NCI-H146 (cell line): ENCODE data around the gene ZMIZ1.
A peak's percentile ranks its signal among the peaks of the same experiment; 100 is the strongest.

Experiments used
- DNase-seq: peaks from one replicate; lab custom pipeline; 2025; lab: John Stamatoyannopoulos, UW

Gene ZMIZ1

DNA sequence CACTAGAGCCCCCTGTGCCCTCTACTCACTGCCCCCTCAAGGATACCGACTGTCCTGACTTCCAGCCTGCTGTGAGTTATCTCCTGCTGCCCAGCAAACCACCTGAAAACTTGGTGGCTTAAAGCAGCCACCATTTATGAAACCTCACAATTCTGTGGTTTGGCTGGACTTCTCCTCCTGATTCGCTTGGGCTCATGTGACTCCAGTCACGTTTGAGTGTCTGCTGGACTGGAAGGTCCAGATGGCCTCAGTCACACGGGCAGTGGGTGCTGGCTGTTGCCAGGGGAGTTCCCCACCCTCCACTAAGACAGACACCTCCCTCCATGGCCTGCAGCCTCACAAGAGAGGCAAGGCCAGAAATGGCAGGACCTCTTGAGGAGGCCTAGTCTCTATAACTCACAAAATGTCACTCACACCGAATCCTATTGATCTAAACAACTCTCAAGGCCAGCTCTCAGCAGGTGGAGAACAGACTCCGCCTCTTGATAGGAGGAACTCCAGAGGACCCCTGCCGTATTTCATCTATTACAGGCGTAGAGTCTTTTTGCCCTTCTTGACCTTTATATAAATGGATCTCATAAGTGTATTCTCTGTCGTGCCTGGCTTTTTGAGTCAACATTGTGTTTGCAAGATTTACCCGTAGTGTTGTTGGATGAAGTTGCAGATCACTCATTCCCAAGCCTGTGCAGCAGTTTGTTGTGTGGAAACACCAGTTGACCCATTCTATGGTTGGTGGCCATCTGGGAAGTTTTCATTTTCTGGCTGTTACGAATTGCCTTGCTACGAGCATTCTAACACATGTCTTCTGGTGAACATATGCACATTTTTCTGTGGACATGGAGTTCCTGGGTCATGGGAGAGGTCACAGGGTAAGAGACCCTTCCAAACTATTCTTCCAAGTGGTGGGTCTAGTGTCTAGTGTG lies 48.3 kb downstream of the ZMIZ1 start:
- peak; percentile 75 for DNase-seq

DNA sequence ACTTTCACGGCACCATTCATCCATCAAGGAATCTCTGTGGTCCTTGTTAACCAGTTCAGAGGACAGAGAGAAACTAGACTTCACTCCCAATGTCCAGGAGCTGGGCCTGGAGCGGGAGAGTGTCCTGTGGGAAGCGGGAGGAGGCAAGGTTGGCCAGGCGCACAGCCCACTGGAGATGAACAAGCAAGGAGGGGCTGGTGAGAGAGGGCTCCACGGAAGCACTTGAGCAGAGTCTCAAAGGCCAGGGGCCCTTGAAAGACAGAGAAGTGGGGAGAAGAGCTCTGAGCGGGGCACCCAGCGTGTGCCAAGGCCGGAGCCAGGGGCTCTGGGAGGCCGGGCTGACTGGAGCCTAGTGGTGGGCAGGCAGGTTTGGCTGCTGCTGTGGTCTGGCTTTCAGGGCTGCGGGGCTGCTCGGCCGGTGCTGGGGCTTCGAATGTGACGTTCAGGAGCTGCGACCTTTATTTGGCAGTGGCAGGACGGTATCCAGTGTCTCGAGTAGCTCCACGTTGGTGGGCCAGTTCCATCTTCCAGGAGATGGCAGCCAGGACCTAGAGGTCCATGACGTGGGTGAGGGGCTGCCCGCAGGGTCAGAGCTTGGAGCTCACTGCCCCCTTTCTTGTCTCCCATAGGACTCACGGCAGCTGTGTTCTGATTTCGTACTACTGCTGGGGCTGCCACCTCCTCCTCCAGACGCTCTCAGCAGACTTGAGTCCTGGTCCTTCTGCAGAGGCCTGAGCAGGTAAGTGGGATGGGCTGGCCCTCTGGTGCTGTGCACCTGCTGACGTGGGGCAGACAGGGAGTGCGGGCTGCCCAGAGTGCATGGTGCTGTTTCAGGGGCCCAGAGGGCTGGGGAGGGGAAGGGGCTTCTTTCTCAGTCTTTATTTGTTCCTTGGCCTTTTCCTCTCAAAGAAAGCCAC lies 49.8 kb downstream of the ZMIZ1 start:
- no peak for DNase-seq

DNA sequence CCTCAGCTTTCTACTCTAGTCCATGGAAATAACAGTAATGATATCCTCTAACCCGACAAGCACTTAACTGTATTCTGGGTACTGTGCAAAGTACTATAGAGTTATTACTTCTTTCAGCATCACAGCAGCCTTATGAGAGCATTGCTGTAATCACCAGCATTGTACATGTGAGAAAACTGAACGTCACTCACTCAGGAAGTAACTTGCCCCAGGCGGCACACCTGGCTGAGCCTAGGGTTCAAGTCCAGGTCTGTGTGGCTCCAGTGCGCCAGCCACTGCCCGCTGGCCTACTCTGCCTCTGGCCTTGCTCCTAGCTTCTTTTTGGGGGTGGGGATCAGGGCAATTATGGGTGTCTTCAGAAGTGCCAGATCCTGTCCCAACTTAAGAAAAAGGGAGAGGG lies 50.5 kb downstream of the ZMIZ1 start:
- DNase-seq: no peak

DNA sequence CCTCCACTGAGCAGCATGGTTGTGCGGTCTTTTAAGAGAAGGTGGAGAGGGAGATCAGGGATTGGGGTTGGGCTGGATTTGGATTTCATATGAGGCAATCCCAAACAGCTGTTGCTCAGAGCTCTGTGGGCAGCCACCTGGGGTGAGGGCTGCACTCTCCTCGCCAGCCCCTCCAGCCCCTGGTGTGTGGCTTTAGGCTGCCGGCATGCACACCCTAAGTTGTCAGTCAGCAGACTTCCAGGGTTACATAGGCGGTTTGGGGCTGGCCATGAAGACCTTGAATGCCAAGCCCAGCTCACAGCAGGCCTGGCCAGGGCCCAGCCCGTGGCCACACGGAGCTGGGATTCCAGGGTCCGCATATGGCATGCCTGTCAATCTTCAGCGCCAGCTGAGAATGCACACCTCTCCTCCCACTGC lies 54.8 kb downstream of the ZMIZ1 start:
- no peak for DNase-seq

DNA sequence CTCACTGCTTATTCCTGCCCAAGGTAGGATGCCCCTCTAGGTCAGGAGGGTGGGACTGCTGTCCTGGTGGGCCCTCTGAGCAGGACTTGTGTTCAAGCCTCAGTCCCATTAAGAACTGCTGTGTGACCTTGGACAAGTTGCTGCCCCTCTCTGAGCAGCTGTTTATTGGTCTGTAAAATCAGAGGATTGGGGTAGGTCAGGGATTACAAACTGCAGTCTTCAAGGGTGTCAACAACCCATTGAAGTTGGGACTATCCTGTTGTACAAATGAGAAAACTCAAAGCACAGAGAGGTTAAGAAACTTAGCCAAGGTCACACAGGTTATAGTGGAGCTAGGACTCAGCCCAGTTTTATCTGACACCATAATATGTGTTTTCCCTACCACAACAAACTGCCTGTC lies 55.3 kb downstream of the ZMIZ1 start:
- no peak for DNase-seq

DNA sequence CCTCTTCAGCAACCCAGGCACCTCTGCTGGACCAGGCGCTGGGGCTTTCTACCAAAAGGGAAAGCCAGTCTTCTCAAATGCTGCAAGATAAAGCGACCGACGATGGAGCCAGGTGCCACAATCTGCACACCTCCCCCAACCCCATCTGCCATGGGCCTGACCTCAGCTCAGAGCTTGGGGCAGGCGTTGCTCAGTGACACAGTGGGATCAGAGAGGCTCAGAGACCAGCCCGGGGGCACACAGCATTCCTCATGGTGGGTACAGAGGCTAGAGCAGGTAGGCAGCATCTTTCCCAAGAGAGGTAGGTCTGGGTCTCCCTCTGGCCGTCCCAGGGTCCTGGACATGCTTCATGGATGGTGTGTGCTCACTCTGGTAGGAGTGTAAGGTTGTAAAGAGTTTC lies 56.3 kb downstream of the ZMIZ1 start:
- no peak for DNase-seq

DNA sequence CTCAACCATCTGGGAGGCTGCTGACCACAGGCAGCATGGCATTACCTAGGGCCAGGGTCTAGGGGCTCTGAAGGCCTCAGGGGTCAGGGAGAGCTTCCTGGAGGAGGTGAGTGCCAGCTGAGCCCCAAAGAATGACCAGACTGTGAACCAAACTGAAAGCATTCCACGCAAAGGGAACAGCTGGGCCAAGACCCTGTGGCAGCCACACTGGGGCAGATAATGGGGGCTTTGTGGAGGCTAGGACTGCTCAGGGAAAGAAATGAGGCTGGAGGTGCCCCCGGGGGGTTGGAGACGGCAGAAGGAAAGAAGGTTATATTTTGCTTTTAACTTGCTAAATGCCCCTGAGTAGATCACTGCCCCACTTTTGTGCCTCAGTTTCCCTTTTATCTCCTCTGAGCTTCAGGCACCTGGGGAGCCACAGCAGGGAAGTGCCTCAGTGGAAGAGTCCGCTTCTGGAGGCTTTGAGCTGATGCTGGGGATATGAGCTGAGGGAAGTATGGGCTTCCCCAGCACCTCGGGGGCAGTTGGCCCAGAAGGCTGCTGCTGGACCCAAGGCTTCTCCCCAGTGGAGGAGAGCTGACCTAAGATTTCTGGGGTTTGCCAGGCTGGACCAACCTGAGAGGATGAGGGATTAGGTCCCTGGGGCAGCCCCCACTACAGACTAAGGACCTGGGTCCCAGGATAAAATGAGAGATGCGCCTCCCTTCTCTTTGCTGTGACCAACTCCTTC lies 57.8 kb downstream of the ZMIZ1 start:
- no peak for DNase-seq

DNA sequence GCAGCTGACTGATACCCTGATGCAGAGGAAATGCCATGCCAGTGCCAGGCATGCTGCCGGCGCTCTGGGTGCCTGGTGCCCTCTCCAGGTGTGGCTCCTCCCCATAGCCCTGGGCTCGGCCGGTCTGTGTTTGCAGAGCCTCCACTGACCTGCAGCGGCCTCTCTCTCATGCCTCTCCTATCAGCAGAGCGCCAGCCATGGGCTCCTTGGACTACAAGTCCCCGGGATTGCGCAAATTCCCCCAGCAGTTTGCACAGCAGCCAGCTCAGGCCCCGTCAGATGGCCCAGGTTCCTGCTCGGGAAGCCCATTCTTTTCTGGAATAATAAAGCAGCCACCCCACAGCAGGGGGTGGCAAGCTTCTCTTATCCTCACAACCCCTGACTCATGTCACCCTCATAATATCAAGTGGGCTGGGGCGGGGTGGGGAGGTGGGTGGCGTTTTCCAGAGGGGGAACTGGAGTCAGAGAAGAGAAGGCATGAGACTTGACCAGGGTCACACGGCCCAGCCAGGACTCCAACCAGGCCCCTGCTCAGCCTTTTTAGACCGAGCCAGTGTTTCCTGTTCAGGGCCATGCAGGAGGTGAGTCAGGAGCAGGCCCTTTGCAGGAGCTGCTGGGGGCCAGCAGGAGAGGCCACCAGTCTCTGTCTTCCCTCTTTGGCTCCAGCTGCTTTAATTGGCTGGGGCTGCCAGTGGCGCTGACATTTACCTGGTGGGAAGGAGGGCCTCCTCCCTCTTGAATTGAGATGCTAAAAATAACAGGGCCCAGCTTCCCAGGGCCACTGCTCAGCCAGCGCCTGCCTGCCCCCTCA lies 58.6 kb downstream of the ZMIZ1 start:
- DNase-seq: peak; percentile 63

DNA sequence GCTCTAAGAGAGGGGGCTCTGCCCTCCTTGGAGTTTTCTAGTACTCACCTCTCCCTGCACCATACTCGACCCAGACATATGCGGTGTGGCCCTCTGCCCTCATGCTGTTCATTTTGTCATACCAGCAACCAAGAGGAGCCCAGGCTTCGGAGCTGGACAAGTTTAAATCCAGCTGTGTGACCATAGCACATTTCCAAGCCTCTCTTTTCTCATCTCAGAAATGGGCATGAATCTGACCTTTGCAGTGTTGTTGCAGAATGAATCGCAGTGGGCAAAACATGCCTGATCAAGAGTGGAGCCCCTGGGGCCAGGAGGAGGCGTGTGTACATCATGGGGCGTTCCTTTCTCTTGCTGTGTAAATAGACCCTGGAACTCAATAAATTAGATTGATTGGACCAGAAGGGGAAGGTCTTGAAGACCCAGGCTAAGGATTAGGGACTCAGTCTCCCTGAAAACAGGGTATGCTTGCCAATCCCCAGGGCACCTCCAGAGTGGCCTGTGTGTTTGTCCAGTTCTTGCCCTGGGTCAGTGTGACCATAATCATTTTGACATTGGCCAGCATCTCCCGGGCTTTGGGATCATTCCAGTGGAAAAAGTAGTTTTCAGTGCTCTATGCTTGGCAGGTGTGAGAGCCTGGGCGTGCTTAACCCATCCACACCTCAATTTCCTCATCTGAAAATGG lies 59.6 kb downstream of the ZMIZ1 start:
- DNase-seq: no peak

DNA sequence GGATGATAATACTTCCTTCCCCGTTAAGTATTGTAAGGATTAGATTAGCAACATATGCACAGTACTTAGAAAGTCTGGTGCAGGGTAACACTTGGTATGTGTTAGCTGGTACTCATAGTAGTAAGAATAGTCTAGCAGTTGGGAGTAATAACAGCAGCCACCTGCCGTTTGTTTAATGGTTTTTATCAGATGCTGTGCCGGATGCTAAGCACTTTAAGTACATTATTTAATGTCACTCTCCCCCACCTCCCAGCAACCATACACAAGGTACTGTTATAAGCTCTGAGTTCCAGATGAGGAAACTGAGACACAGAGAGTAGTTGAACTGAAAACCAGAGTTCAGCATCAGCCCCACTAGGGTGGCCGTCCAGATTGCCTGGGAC lies 60.1 kb downstream of the ZMIZ1 start:
- no peak for DNase-seq

DNA sequence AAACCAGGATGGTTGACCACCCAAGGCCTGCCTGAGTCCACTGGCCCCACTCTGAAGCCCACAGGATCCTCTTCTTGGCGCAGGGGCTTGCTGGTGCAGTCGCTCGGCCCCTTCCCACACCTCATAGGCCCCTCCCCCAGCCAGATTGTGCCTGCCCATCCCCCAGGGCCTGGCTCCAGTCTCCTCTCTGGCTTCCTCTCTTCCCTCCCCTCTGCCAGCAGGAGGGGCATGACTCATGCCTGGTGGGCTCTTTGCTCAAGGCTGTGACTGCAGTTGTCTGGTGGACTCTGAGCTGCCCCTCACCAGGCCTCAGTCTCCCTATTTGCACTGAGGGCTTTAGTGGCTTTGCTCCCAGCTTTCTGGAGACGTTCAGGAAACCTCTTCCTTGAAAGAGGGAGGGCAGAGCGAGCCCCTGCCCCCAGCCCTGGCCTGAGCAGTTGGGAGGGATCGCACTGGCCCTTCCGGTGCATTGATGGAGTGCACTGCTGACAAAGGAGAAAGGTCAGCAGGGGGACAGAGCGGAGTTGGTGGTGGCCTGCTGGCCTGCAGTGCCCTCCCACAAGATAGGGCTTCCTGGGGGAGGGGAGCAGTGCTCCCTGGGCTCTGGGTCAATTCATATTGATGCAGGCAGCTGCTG lies 60.7 kb downstream of the ZMIZ1 start:
- DNase-seq: no peak

DNA sequence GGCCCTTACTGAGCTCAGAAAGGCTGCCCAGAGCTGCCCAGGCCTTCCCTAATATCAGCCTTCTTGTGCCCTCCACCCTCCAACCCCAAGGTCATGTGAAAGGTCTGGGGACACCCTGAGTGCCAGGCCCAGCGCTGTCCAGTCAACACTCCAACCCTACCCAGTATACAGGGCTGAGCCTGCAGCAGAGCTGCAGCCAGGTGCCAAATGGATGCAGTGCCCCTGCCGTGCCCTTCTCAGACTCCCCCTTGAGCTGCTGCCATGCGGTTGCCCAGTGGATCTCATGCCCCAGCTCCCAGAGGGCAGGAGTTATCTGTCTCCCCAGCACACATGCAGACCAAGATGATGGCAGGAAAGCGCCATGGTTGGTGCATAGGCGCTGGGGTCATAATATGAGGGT lies 61.5 kb downstream of the ZMIZ1 start:
- no peak for DNase-seq

DNA sequence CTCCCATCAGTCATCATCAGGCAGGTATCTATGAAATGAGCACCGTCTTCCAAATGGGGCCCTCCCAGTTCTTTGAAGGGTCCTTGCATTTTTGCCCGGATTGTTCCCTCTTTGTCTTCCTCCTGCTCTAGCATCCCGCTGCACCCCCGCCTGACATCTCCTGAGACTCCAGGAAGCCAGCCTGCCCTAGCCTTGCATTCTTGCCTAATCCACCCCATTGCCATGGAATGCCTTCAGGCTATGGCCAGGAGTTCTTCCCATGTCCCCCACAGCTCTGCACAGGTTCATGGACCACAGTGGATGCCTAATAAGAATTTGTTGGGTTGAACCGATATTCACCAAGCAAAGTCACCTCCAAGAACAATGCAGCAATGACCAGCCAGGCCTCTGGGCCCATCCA lies 62.1 kb downstream of the ZMIZ1 start:
- no peak for DNase-seq

DNA sequence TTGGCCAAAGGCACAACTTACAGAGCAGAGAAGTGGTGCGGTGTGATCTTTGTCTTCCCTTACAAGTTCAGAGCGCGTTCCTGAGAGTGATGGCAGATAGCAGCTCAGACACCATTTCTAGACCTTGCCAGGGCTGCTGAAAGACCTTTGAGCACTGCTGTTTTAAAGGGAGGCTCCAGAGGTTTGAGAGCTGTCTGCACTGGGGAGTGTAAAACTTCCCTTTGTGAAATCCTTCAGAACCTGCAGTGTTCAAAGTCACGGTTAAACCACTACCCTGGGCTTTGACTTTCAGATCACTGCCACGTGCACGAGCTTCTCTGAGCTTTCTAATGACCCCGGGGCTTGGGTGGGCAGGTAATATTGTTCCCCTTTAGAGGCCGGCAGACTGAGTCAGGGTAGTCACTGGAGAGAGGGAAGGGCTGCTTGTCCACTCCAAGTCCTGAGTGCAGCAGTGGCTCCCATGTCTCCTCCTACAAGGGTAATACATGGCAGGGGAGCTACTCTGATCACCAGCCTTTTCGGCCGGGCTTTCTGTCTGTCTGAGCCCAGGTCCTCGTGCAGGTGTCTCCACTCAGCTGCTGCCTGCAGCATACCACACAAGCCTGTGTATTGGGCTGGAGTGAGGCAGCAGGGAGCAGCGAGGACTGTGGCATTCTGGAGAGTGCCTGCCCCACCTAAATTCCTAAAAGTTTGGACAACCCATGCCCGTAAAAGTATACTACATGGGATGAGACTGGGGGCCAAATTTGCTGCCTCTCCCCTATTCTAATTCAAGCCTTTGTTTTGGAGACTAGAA lies 63.3 kb downstream of the ZMIZ1 start:
- DNase-seq: no peak

DNA sequence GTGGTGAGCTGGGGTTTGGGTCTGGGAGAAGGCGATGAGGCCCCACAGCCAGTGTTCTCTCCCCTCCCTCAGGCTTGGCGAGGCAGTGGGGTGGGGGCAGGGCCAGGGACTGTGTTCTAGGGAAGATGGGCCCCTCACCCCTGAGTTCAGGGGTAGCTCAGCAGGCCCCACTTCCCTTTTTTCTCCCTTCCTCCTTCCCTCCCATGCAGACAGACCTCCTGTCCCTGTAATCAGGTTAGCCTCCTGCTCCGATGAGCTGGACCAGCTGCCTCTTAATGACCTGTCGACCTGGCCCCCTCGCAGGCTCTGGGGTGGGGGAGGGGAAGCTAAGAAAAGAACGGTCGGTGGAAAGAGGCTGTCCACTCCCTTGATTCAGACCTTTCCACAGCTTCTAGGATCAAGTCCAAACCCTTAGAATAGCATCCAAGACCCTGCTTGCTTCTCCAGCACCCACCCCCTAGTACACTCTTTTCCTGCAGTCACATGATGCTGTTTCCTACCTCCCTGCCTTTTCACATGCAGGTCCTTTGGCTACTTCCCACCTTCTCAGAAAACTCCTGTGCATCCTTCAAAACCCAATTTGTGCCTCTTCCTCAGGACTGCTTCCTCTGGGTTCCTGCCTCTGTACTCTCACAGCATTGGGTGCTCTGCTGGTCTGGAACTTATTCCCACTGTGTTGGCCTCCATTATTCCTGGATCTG lies 64.1 kb downstream of the ZMIZ1 start:
- no peak for DNase-seq

DNA sequence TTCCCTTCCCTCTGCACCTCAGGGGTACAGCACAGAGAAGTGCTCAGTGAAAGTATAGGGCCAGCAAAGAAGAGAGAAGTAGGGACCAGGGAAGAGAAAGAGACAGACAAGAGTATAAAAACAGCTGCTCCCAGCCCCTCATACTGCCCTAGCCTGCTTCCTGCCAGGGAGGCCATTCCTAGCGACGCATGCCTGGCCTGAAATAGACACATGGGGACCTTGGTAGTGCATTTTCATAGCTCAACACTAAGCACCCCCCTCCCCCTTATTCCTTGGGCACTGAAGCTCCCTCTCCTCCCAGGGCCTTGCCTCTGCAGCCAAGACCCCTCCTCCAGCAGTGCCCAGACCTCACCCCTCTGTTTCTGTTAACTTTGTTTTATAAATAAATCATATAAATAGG lies 64.7 kb downstream of the ZMIZ1 start:
- no peak for DNase-seq

DNA sequence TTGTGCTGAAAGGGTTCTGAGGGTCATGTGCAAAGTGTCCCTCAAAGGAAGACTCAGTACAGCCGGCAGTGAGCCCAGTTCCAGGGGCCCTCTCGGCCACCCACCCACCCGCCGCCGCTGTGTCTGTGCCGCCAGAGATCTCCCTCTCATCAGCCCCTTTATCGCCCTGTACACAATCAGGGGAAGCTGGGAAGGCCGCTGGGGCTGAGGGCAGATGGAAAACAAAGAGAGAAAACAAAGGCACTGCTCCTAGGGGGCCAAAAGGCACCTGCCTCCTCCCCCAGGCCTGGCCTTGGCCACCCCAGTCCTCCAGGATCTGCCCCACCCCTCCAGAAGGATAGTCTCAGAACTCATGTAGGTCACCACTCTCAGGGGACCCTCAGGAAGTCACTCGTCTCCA lies 67.0 kb downstream of the ZMIZ1 start:
- peak; percentile 27 for DNase-seq

DNA sequence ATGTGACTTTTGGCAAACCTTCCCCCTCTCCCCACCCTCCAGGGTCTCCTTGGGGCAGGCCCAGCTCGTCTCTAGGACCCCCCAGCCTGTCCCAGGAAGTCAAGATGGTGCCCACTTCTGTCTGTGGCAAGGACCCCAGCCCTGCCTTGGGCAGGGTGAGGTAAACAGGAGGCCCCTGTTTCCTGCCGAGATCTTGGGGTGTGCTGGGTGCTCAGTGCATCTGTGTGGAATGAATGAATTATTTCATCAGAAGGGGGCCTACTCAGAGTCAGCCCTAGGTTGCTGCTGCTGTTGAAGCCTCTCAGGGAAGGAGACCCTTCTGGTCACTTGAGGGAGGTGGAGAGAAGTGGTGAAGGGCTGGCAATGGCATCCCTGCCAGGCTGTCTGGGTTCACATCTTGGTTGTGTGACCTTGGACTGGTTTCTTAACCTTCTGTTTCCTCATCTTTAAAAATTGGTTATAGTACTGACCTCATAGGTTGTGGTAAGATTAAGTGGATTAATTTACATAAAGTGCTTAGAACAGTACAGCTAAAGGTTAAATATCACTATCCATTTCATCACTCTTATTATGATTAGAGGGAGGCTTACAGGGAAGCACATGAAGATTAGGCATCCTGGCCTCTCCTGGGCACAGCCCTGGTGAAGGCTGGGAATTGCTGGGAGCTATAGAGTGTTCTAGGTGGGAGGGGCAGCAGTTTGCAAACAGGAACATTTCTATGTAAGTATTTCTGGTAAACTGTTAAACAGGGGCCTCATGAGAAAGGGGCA lies 67.7 kb downstream of the ZMIZ1 start:
- no peak for DNase-seq
